ENCODE measurements around the gene NKX1-1. TPM values are rescaled to one million over a fixed set of nuclear protein-coding genes. Genes with fewer than 3 reads are reported as not detected.

NKX1-1 gene
- total and polyA plus RNA-seq, 2 experiments from 2014 or later: not detected

DNA sequence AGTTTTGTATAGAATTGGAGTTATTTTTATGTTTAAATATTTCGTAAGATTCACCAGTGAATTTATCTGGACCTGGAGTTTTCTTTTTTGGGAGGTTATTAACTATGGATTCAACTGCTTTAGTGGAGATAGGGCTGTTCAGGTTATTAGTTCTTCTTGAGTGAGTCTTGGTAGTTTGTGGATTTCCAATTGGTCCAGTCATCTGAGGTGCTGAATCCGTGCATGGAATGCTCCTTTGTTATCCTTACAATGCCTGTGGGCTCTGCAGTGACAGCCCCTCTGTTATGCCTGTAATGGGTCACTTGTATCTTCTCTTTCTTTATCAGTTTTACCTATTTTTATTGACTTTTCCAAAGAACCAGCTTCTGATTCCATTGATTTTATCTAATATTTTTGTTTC is 15.4 kb upstream of the NKX1-1 start (continued):
- TF ChIP-seq, protein P1, sequence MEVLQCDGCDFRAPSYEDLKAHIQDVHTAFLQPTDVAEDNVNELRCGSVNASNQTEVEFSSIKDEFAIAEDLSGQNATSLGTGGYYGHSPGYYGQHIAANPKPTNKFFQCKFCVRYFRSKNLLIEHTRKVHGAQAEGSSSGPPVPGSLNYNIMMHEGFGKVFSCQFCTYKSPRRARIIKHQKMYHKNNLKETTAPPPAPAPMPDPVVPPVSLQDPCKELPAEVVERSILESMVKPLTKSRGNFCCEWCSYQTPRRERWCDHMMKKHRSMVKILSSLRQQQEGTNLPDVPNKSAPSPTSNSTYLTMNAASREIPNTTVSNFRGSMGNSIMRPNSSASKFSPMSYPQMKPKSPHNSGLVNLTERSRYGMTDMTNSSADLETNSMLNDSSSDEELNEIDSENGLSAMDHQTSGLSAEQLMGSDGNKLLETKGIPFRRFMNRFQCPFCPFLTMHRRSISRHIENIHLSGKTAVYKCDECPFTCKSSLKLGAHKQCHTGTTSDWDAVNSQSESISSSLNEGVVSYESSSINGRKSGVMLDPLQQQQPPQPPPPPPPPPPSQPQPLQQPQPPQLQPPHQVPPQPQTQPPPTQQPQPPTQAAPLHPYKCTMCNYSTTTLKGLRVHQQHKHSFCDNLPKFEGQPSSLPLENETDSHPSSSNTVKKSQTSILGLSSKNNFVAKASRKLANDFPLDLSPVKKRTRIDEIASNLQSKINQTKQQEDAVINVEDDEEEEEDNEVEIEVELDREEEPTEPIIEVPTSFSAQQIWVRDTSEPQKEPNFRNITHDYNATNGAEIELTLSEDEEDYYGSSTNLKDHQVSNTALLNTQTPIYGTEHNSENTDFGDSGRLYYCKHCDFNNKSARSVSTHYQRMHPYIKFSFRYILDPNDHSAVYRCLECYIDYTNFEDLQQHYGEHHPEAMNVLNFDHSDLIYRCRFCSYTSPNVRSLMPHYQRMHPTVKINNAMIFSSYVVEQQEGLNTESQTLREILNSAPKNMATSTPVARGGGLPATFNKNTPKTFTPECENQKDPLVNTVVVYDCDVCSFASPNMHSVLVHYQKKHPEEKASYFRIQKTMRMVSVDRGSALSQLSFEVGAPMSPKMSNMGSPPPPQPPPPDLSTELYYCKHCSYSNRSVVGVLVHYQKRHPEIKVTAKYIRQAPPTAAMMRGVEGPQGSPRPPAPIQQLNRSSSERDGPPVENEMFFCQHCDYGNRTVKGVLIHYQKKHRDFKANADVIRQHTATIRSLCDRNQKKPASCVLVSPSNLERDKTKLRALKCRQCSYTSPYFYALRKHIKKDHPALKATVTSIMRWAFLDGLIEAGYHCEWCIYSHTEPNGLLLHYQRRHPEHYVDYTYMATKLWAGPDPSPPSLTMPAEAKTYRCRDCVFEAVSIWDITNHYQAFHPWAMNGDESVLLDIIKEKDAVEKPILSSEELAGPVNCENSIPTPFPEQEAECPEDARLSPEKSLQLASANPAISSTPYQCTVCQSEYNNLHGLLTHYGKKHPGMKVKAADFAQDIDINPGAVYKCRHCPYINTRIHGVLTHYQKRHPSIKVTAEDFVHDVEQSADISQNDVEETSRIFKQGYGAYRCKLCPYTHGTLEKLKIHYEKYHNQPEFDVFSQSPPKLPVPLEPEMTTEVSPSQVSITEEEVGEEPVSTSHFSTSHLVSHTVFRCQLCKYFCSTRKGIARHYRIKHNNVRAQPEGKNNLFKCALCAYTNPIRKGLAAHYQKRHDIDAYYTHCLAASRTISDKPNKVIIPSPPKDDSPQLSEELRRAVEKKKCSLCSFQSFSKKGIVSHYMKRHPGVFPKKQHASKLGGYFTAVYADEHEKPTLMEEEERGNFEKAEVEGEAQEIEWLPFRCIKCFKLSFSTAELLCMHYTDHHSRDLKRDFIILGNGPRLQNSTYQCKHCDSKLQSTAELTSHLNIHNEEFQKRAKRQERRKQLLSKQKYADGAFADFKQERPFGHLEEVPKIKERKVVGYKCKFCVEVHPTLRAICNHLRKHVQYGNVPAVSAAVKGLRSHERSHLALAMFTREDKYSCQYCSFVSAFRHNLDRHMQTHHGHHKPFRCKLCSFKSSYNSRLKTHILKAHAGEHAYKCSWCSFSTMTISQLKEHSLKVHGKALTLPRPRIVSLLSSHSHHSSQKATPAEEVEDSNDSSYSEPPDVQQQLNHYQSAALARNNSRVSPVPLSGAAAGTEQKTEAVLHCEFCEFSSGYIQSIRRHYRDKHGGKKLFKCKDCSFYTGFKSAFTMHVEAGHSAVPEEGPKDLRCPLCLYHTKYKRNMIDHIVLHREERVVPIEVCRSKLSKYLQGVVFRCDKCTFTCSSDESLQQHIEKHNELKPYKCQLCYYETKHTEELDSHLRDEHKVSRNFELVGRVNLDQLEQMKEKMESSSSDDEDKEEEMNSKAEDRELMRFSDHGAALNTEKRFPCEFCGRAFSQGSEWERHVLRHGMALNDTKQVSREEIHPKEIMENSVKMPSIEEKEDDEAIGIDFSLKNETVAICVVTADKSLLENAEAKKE (CRISPR knock-in tag; IDR thresholded peaks at IDR 0.05): no peak
- no peak for TF ChIP-seq EZH2 (IDR thresholded peaks at IDR 0.05; ENCODE audit: low read depth, unreplicated experiment)
- TF ChIP-seq ZNF331 (CRISPR knock-in tag; IDR thresholded peaks at IDR 0.05; ENCODE audit: low read depth): no peak
- no peak for TF ChIP-seq CREB1 (CRISPR knock-in tag; IDR thresholded peaks at IDR 0.05; ENCODE audit: low read depth)

DNA sequence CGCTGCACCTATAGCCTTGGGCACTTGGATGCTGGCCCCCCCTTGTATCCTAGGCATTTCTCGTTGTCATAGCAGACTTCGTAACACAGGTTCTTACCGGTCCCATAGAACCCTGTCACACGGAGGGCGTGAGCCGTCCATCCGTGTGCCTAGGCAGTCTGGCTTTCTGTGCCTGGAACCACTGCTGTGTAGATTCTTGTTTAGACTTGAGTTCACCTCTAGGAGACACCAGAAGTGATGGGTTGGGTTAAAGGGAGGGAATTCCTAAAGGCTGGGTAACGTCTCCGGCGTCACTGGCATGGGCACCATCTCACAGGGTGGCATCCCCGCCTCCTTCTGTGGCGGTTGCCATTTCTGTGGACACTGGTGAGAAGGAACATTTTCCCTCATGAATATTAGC is 13.5 kb upstream of the NKX1-1 start:
- peaks cover 16% of the 10 kb centered on the region for H3K27me3 Mint-ChIP-seq (ENCODE audit: insufficient read depth, low read depth, poor library complexity)
- ATAC-seq: no peak
- H3K9me3 Mint-ChIP-seq: no peaks in the 10 kb centered on the region
- TF ChIP-seq ZNF331 (CRISPR knock-in tag; IDR thresholded peaks at IDR 0.05; ENCODE audit: low read depth) (no peak), NANOG (IDR thresholded peaks at IDR 0.05; ENCODE audit: borderline replicate concordance) (no peak), EZH2phosphoT487 (IDR thresholded peaks at IDR 0.05; ENCODE audit: unreplicated experiment) (no peak), JUNB (IDR thresholded peaks at IDR 0.05; ENCODE audit: unreplicated experiment) (no peak), STAT1 (IDR thresholded peaks at IDR 0.05; ENCODE audit: unreplicated experiment) (no peak), EZH2 (IDR thresholded peaks at IDR 0.05; ENCODE audit: low read depth, unreplicated experiment) (no peak)
- TF ChIP-seq, protein P1 (CRISPR knock-in tag; IDR thresholded peaks at IDR 0.05): no peak
- TF ChIP-seq, protein P2, sequence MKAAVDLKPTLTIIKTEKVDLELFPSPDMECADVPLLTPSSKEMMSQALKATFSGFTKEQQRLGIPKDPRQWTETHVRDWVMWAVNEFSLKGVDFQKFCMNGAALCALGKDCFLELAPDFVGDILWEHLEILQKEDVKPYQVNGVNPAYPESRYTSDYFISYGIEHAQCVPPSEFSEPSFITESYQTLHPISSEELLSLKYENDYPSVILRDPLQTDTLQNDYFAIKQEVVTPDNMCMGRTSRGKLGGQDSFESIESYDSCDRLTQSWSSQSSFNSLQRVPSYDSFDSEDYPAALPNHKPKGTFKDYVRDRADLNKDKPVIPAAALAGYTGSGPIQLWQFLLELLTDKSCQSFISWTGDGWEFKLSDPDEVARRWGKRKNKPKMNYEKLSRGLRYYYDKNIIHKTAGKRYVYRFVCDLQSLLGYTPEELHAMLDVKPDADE (IDR thresholded peaks at IDR 0.05): no peak

More for the DNA sequence above, 13.5 kb upstream of the NKX1-1 start:
- Histone ChIP-seq H3K4me3 (no peak overlapping the region), H3F3A (replicated peaks; ENCODE audit: low read depth) (0 out of 2 replicates have a peak, but pooled peaks cover 3% of the 10 kb centered on the region), H2AFZ (no peak overlapping the region), H3K27ac (ENCODE audit: low read depth) (no peak overlapping the region), H3K4me2 (no peak overlapping the region), H3K4me1 (ENCODE audit: insufficient read depth) (no peaks in the 10 kb centered on the region), H3K79me2 (replicated peaks; ENCODE audit: insufficient read depth) (no peaks in the 10 kb centered on the region), H4K20me1 (replicated peaks; ENCODE audit: insufficient read depth) (no peaks in the 10 kb centered on the region), H3K36me3 (ENCODE audit: insufficient read depth) (no peaks in the 10 kb centered on the region), H3K9me2 (ENCODE audit: insufficient read depth) (no peaks in the 10 kb centered on the region), H3K27me3 (ENCODE audit: insufficient read depth) (0 out of 2 replicates have a peak, but pooled peaks cover 3% of the 10 kb centered on the region)
- Mint-ChIP-seq H3K36me3 (ENCODE audit: low read depth) (no peaks in the 10 kb centered on the region), H3K4me3 (no peak overlapping the region), H3K27ac (no peak overlapping the region), H3K4me1 (peaks cover 3% of the 10 kb centered on the region; the same call in 2 of the 3 replicates)
- DNase-seq (ENCODE audit: low spot score): no peak
